B cell (primary cell): ENCODE data around the gene EXOC6.

ENCODE experiments used
- EZH2 ChIP-seq: IDR thresholded peaks from 2 replicates; pipeline ENCODE4 v1.6.1; 2012; ENCODE audit warnings: borderline replicate concordance, low read depth, mild to moderate bottlenecking, moderate library complexity, low read length; ENCODE audit not compliant: insufficient read depth, poor library complexity, severe bottlenecking
- TF ChIP-seq, protein P1 (sequence below): fragments of 200-600 bp; IDR thresholded peaks from one replicate; pipeline ENCODE4 v1.8.0; 2022; ENCODE audit warnings: antibody characterized with exemption, mild to moderate bottlenecking

GRCh38 chr10:92868557-92868956, 20.2 kb downstream of the EXOC6 start:
- no peak for TF ChIP-seq EZH2
- TF ChIP-seq, protein P1, sequence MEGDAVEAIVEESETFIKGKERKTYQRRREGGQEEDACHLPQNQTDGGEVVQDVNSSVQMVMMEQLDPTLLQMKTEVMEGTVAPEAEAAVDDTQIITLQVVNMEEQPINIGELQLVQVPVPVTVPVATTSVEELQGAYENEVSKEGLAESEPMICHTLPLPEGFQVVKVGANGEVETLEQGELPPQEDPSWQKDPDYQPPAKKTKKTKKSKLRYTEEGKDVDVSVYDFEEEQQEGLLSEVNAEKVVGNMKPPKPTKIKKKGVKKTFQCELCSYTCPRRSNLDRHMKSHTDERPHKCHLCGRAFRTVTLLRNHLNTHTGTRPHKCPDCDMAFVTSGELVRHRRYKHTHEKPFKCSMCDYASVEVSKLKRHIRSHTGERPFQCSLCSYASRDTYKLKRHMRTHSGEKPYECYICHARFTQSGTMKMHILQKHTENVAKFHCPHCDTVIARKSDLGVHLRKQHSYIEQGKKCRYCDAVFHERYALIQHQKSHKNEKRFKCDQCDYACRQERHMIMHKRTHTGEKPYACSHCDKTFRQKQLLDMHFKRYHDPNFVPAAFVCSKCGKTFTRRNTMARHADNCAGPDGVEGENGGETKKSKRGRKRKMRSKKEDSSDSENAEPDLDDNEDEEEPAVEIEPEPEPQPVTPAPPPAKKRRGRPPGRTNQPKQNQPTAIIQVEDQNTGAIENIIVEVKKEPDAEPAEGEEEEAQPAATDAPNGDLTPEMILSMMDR: no peak
